ENCODE results near the gene IRAK2. TPM values are rescaled to one million over a fixed set of nuclear protein-coding genes. Genes with fewer than 3 reads are reported as not detected.
A peak's percentile ranks its signal among the peaks of the same experiment; 100 is the strongest.

IRAK2 gene
- total and polyA plus RNA-seq, 3 experiments from 2014 or later: 5.0 to 10.3 (median 5.1) TPM

DNA sequence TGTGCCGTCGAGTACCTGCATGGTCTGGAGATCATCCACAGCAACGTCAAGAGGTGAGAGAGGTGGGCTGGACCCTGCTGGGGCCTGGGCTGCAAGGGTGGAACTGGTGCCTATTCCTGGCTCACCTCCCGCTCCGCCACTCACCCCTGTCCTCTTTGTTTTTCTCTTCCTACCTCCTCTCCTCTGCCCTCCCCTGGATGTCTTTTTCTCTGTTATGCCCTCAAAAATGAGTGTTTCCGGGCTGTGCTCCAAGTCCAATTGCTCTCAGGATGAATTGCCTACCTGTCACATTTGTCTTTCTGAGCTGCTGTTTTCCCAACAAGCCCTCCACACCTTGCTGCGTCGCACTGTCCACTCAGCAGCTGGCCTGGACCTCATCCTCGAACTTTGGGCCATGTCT lies 55.0 kb downstream of the IRAK2 start:
- H3K4me3 Mint-ChIP-seq: no peak overlapping the region
- no peak overlapping the region for H3K4me3 ChIP-seq (ENCODE audit: low read length)
- H3K9me3 ChIP-seq (ENCODE audit: low read length): no peaks in the 10 kb centered on the region
- POLR2A ChIA-PET: interaction anchor here (0.6 to 0.9 kb wide), 2 partner anchors 25 to 105 kb away, joined by 6 to 7 read pairs; partner anchors contain the start of gene BRK1
- H3K4me1 Mint-ChIP-seq: peaks cover 34 to 55% (median 37%) of the 10 kb centered on the region in 3 donors
- no peaks in the 10 kb centered on the region for H3K27me3 Mint-ChIP-seq
- no peaks in the 10 kb centered on the region for H3K36me3 ChIP-seq (ENCODE audit: insufficient read depth, low read length)
- CTCF ChIA-PET: interaction anchor here (1.0 to 1.8 kb wide), 2 partner anchors 20 to 26 kb away, joined by 3 to 5 read pairs; no protein-coding TSS in a partner anchor
- no peaks in the 10 kb centered on the region for H3K9me3 Mint-ChIP-seq
- no peak overlapping the region for H3K27ac ChIP-seq (ENCODE audit: low read depth, low read length)
- DNase-seq: no peak
- peak overlapping the region in 7 of 8 donors; percentile 5 to 86 (median 43) for H3K27ac Mint-ChIP-seq
- no peaks in the 10 kb centered on the region for H3K27me3 ChIP-seq (ENCODE audit: insufficient read depth, low read length, poor library complexity, severe bottlenecking)
- H3K36me3 Mint-ChIP-seq: peaks cover 17 to 51% (median 31%) of the 10 kb centered on the region in 3 donors
- H3K4me1 ChIP-seq (ENCODE audit: insufficient read depth, low read length): peaks cover 9% of the 10 kb centered on the region

DNA sequence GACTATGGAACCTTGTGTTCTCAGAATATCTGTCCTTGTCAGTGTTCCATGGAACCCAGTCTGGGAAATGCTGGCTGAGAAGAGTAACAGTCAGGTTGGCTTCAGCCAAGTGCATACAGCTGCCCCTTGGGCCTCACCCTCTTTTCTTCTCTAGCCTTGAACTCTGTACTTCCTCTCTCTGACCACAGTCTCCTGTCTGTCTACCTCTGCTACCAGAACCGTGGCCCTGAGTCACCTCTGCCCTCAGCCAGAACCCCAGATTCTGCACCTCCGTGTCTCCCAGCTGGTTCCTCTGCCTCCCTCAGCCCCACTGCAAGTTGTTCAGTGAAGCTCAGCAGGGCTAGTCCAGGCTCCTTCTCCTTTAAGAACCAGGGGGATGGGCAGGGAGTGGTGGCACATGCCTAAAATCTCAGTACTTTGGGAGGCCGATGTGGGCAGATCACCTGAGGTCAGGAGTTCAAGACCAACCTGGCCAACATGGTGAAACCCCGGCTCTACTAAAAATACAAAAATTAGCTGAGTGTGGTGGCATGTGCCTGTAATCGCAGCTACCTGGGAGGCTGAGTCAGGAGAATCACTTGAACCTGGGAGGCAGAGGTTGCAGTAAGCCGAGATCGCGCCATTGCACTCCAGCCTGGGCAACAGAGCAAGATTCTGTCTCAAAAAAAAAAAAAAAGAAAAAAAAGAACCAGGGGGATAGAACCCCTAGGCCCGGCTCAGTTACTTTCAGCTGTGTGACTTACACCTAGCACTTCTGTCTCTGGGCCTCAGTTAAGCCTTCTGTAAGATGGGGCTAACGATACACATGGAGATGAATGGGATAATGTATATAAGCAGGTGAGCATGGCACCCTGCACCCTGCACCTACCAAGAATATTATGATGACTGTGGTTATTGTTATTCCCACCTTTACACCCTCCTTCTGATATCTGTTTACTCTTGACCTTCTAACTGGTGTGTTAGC lies 59.2 kb downstream of the IRAK2 start:
- Histone ChIP-seq H3K4me1 (ENCODE audit: insufficient read depth, low read length) (peaks cover 26% of the 10 kb centered on the region), H3K9me3 (ENCODE audit: low read length) (no peaks in the 10 kb centered on the region), H3K4me3 (ENCODE audit: low read length) (no peak overlapping the region), H3K27me3 (ENCODE audit: insufficient read depth, low read length, poor library complexity, severe bottlenecking) (no peaks in the 10 kb centered on the region), H3K27ac (ENCODE audit: low read depth, low read length) (no peak overlapping the region), H3K36me3 (ENCODE audit: insufficient read depth, low read length) (no peaks in the 10 kb centered on the region)
- peak overlapping the region; percentile 78 to 96 (median 90) for H3K27ac Mint-ChIP-seq
- H3K36me3 Mint-ChIP-seq: peaks cover 4 to 34% (median 15%) of the 10 kb centered on the region in 3 donors
- no peaks in the 10 kb centered on the region for H3K27me3 Mint-ChIP-seq
- POLR2A ChIA-PET: interaction anchor here (0.5 to 3.1 kb wide), 6 partner anchors 18 to 291 kb away, joined by 3 to 9 read pairs (median 3); partner anchors contain the start of gene VHL
- peaks cover 53 to 71% (median 59%) of the 10 kb centered on the region in 3 donors for H3K4me1 Mint-ChIP-seq
- no peaks in the 10 kb centered on the region for H3K9me3 Mint-ChIP-seq
- peak in 4 of 5 donors; percentile 13 to 71 (median 40) for DNase-seq
- CTCF ChIA-PET: interaction anchor here (0.7 to 2.6 kb wide), 13 partner anchors 14 to 291 kb away, joined by 3 to 16 read pairs (median 3); partner anchors contain the start of gene IRAK2
- peak overlapping the region in 3 of 7 donors; percentile 55 to 70 (median 55) for H3K4me3 Mint-ChIP-seq

DNA sequence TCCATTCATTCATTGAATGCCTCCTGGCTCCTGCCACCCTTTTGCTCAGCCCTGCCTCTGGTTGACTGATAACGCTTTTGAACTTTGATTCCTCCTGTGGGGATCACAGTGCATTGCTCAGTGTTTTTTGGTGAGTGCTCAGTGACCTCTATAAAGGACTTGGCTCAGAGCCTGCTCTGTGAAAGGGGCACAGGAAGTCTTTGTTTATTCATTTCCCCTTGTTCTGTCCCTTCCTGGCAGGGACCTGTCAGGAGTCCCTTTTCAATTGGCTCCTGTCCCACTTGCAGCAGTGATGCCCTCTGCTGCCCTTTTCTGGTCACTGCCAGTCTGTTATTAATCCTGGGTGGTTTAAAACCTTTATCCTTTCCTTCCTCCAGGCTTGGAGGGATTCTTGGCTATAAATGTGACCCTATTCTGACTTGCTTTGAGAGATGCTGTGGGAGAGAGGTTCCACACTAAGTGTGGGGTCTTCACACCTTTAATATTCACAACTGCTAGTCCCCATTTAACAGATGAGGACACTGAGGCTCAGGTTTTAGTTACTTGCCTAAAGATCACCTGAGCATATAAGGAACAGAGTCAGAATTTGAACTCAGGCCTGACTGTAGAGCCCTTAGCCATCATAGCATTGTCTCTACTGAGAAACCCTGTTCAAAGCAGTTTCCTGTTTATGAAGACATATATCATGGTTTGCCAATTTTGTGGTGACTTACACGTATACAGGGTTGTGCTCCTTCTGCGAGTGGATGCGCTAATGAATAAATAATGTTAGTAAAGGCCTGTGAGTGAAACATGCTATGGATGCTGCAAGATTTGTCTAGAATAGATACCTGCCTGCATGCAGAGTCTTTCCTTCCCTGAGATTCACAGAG lies 60.3 kb downstream of the IRAK2 start:
- Mint-ChIP-seq H3K4me3 (peak overlapping the region in 6 of 7 donors; percentile 56 to 77 (median 64)), H3K36me3 (peaks cover 7 to 31% (median 14%) of the 10 kb centered on the region in 3 donors), H3K4me1 (peaks cover 52 to 68% (median 59%) of the 10 kb centered on the region in 3 donors), H3K27ac (peak overlapping the region; percentile 57 to 96 (median 90)), H3K9me3 (no peaks in the 10 kb centered on the region), H3K27me3 (no peaks in the 10 kb centered on the region)
- peak; percentile 39 to 76 (median 54) for DNase-seq
- Histone ChIP-seq H3K27me3 (ENCODE audit: insufficient read depth, low read length, poor library complexity, severe bottlenecking) (no peaks in the 10 kb centered on the region), H3K4me3 (ENCODE audit: low read length) (no peak overlapping the region), H3K9me3 (ENCODE audit: low read length) (no peaks in the 10 kb centered on the region), H3K36me3 (ENCODE audit: insufficient read depth, low read length) (peaks cover 4% of the 10 kb centered on the region), H3K4me1 (ENCODE audit: insufficient read depth, low read length) (peaks cover 26% of the 10 kb centered on the region), H3K27ac (ENCODE audit: low read depth, low read length) (no peak overlapping the region)
- POLR2A ChIA-PET: interaction anchor here (0.6 to 3.1 kb wide), 2 partner anchors 30 to 39 kb away, joined by 3 to 9 read pairs; no protein-coding TSS in a partner anchor
- CTCF ChIA-PET: interaction anchor here (0.7 to 2.6 kb wide), 4 partner anchors 31 to 61 kb away, joined by 3 to 16 read pairs (median 7); partner anchors contain the start of gene IRAK2

- H3K4me1 Mint-ChIP-seq: peaks cover 44 to 58% (median 51%) of the 10 kb centered on the region in 3 donors
- POLR2A ChIA-PET: interaction anchor here (0.7 kb wide), 1 partner anchor 20 kb away, joined by 7 read pairs; no protein-coding TSS in a partner anchor
- CTCF ChIA-PET: interaction anchor here (0.8 to 1.6 kb wide), 3 partner anchors 32 to 294 kb away, joined by 3 to 5 read pairs (median 3); partner anchors contain the start of gene IRAK2
- no peaks in the 10 kb centered on the region for H3K27me3 Mint-ChIP-seq
- DNase-seq: no peak
- peak overlapping the region in 3 of 8 donors; percentile 29 to 39 (median 29) for H3K27ac Mint-ChIP-seq
- no peak overlapping the region for H3K4me3 ChIP-seq (ENCODE audit: low read length)
- no peak overlapping the region for H3K27ac ChIP-seq (ENCODE audit: low read depth, low read length)
- H3K9me3 Mint-ChIP-seq: no peaks in the 10 kb centered on the region
- H3K4me3 Mint-ChIP-seq: no peak overlapping the region
- peaks cover 7 to 27% (median 16%) of the 10 kb centered on the region in 3 donors for H3K36me3 Mint-ChIP-seq
- peaks cover 26% of the 10 kb centered on the region for H3K4me1 ChIP-seq (ENCODE audit: insufficient read depth, low read length)
- no peaks in the 10 kb centered on the region for H3K27me3 ChIP-seq (ENCODE audit: insufficient read depth, low read length, poor library complexity, severe bottlenecking)
- H3K36me3 ChIP-seq (ENCODE audit: insufficient read depth, low read length): peaks cover 4% of the 10 kb centered on the region
- no peaks in the 10 kb centered on the region for H3K9me3 ChIP-seq (ENCODE audit: low read length)
Measured at GRCh38 chr3:10226293-10226692, 61.6 kb downstream of the IRAK2 start.

GRCh38 chr3:10228248-10228950 lies 63.7 kb downstream of the IRAK2 start:
- Histone ChIP-seq H3K27me3 (ENCODE audit: insufficient read depth, low read length, poor library complexity, severe bottlenecking) (no peaks in the 10 kb centered on the region), H3K36me3 (ENCODE audit: insufficient read depth, low read length) (peaks cover 4% of the 10 kb centered on the region), H3K4me1 (ENCODE audit: insufficient read depth, low read length) (peaks cover 25% of the 10 kb centered on the region), H3K9me3 (ENCODE audit: low read length) (no peaks in the 10 kb centered on the region), H3K27ac (ENCODE audit: low read depth, low read length) (no peak overlapping the region), H3K4me3 (ENCODE audit: low read length) (no peak overlapping the region)
- Mint-ChIP-seq H3K4me3 (peak overlapping the region in 2 of 7 donors; percentile 19 to 37), H3K9me3 (no peaks in the 10 kb centered on the region), H3K36me3 (peaks cover 4 to 23% (median 11%) of the 10 kb centered on the region in 3 donors), H3K4me1 (peaks cover 35 to 50% (median 41%) of the 10 kb centered on the region in 3 donors), H3K27me3 (no peaks in the 10 kb centered on the region), H3K27ac (peak overlapping the region in 7 of 8 donors; percentile 61 to 91 (median 78))
- ChIA-PET CTCF (interaction anchor here (1.2 to 1.3 kb wide), 2 partner anchors 36 to 63 kb away, joined by 3 to 4 read pairs; partner anchors contain the start of gene IRAK2), POLR2A (no interaction called here)
- no peak for DNase-seq

DNA sequence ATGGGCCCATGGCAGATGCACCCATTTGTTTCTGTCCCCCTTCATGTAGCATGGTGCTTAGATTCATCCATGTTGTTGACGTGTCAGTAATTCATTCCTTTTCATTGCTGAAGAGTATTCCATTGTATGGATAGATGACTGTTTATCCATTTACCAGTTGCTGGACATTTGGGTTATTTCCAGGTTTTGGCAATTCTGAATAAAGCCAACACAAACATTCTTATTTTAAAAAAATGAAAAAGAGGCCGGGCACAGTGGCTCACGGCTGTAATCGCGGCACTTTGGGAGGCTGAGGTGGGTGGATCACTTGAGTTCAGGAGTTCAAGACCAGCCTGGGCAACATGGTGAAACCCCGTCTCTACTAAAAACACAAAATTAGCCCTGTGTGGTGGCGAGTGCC lies 64.9 kb downstream of the IRAK2 start:
- CTCF ChIA-PET: interaction anchor here (1.1 to 1.8 kb wide), 2 partner anchors 35 to 287 kb away, joined by 3 to 6 read pairs; no protein-coding TSS in a partner anchor
- DNase-seq: no peak
- H3K4me1 Mint-ChIP-seq: peaks cover 25 to 39% (median 29%) of the 10 kb centered on the region in 3 donors
- H3K4me3 Mint-ChIP-seq: no peak overlapping the region
- Histone ChIP-seq H3K9me3 (ENCODE audit: low read length) (no peaks in the 10 kb centered on the region), H3K4me1 (ENCODE audit: insufficient read depth, low read length) (peaks cover 19% of the 10 kb centered on the region), H3K27ac (ENCODE audit: low read depth, low read length) (no peak overlapping the region), H3K4me3 (ENCODE audit: low read length) (no peak overlapping the region), H3K27me3 (ENCODE audit: insufficient read depth, low read length, poor library complexity, severe bottlenecking) (no peaks in the 10 kb centered on the region), H3K36me3 (ENCODE audit: insufficient read depth, low read length) (peaks cover 4% of the 10 kb centered on the region)
- peak overlapping the region in 3 of 8 donors; percentile 7 to 82 (median 57) for H3K27ac Mint-ChIP-seq
- peaks cover 4 to 26% (median 11%) of the 10 kb centered on the region in 3 donors for H3K36me3 Mint-ChIP-seq
- H3K9me3 Mint-ChIP-seq: no peaks in the 10 kb centered on the region
- no peaks in the 10 kb centered on the region for H3K27me3 Mint-ChIP-seq
- POLR2A ChIA-PET: no interaction called here
